Liver (tissue), 9 donors: ENCODE results near the gene PLEKHF1. TPM values are rescaled to one million over a fixed set of nuclear protein-coding genes. Genes with fewer than 3 reads are reported as not detected.

Experiments used
- DNase-seq: peaks from one replicate; pipeline ENCODE4 v3.0.0-alpha.2; 2017; ENCODE audit warnings: low spot score
- H3K27ac ChIP-seq, 2 donors: one replicate each; pipeline ENCODE4 v1.7.0; 2013; ENCODE audit warnings: inconsistent platforms in 2 of 2, low read length in 2 of 2, control low read depth in 1 of 2, low read depth in 1 of 2, mild to moderate bottlenecking in 1 of 2
- H3K27me3 ChIP-seq, 4 donors: one replicate each; pipeline versions ENCODE4 v1.6.1 to v1.7.0; 2013; ENCODE audit warnings: low read length in 3 of 4, inconsistent platforms in 1 of 4, mild to moderate bottlenecking in 1 of 4, moderate library complexity in 1 of 4; ENCODE audit not compliant: control insufficient read depth in 4 of 4, insufficient read depth in 4 of 4
- H3K36me3 ChIP-seq, 4 donors: one replicate each; pipeline versions ENCODE4 v1.6.1 to v1.7.0; 2013; ENCODE audit warnings: low read length in 3 of 4, mild to moderate bottlenecking in 3 of 4, low read depth in 1 of 4, moderate library complexity in 1 of 4; ENCODE audit not compliant: control insufficient read depth in 4 of 4, insufficient read depth in 3 of 4
- H3K4me1 ChIP-seq, 4 donors: one replicate each; pipeline versions ENCODE4 v1.6.1 to v1.7.0; 2013; ENCODE audit warnings: low read length in 3 of 4, mild to moderate bottlenecking in 3 of 4, moderate library complexity in 1 of 4; ENCODE audit not compliant: control insufficient read depth in 4 of 4, insufficient read depth in 4 of 4
- H3K4me3 ChIP-seq, 3 donors: one replicate each; pipeline versions ENCODE4 v1.6.1 to v1.7.0; 2013; ENCODE audit warnings: low read length in 3 of 3, control low read depth in 1 of 3, low read depth in 1 of 3, mild to moderate bottlenecking in 1 of 3
- H3K9ac ChIP-seq, 2 donors: one replicate each; pipeline ENCODE4 v1.7.0; 2013; ENCODE audit warnings: low read length in 2 of 2, mild to moderate bottlenecking in 2 of 2, moderate library complexity in 2 of 2, control low read depth in 1 of 2, low read depth in 1 of 2
- H3K9me3 ChIP-seq, 4 donors: one replicate each; pipeline versions ENCODE4 v1.6.1 to v1.7.0; 2013; ENCODE audit warnings: low read length in 3 of 4; ENCODE audit not compliant: control insufficient read depth in 4 of 4
- EGR1 ChIP-seq, 2 donors: IDR thresholded peaks; 2 replicates each; pipeline ENCODE4 v1.6.1; 2016 to 2018; ENCODE audit warnings: antibody characterized with exemption in 2 of 2, low read depth in 2 of 2
- FOXA1 ChIP-seq: IDR thresholded peaks from 2 replicates; pipeline ENCODE4 v1.6.1; 2016; ENCODE audit warnings: antibody characterized with exemption
- FOXA2 ChIP-seq: IDR thresholded peaks from 2 replicates; pipeline ENCODE4 v1.6.1; 2016; ENCODE audit warnings: antibody characterized with exemption
- GABPA ChIP-seq, 2 donors: IDR thresholded peaks in 1 of 2; conservative IDR thresholded peaks in 1 of 2; 2 replicates each; pipeline ENCODE4 v1.6.1; 2016; ENCODE audit warnings: antibody characterized with exemption in 2 of 2, mild to moderate bottlenecking in 1 of 2, moderate library complexity in 1 of 2
- HNF4A ChIP-seq, 2 donors: conservative IDR thresholded peaks; 2 replicates each; pipeline ENCODE4 v1.6.1; 2016; ENCODE audit warnings: antibody characterized with exemption in 2 of 2, mild to moderate bottlenecking in 2 of 2
- HNF4G ChIP-seq: IDR thresholded peaks from 2 replicates; pipeline ENCODE4 v1.6.1; 2016; ENCODE audit warnings: antibody characterized with exemption
- JUND ChIP-seq, 2 donors: IDR thresholded peaks; 2 replicates each; pipeline ENCODE4 v1.6.1; 2016; ENCODE audit warnings: antibody characterized with exemption in 2 of 2
- MAX ChIP-seq: IDR thresholded peaks from 2 replicates; pipeline ENCODE4 v1.6.1; 2016; ENCODE audit warnings: antibody characterized with exemption
- NR2F2 ChIP-seq: IDR thresholded peaks from 2 replicates; pipeline ENCODE4 v1.6.1; 2016; ENCODE audit warnings: antibody characterized with exemption
- RAD21 ChIP-seq, 2 donors: IDR thresholded peaks; 2 replicates each; pipeline ENCODE4 v1.6.1; 2016; ENCODE audit warnings: antibody characterized with exemption in 2 of 2, mild to moderate bottlenecking in 2 of 2
- RXRA ChIP-seq, 2 donors: IDR thresholded peaks; 2 replicates each; pipeline ENCODE4 v1.6.1; 2017 to 2018; ENCODE audit warnings: antibody characterized with exemption in 2 of 2, mild to moderate bottlenecking in 1 of 2
- SP1 ChIP-seq: IDR thresholded peaks from 2 replicates; pipeline ENCODE4 v1.6.1; 2018; ENCODE audit warnings: antibody characterized with exemption, mild to moderate bottlenecking
- TAF1 ChIP-seq: conservative IDR thresholded peaks from 2 replicates; pipeline ENCODE4 v1.6.1; 2016; ENCODE audit warnings: antibody characterized with exemption, mild to moderate bottlenecking
- YY1 ChIP-seq: IDR thresholded peaks from 2 replicates; pipeline ENCODE4 v1.6.1; 2016; ENCODE audit warnings: antibody characterized with exemption, mild to moderate bottlenecking
- WGBS: extraction: QIAGEN DNeasy Blood & Tissue Kit; methylation state at CpG from one replicate; pipeline ENCODE4 v1.1.7; 2013; 5-methylcytosine and 5-hydroxymethylcytosine counted together
- polyA plus RNA-seq, 2 donors: library from polyadenylated mRNA; stranded (reverse) in 1 of 2; unstranded in 1 of 2; fragments of 200-250 nt in 1 of 2; fragments of >200 nt in 1 of 2; fragmentation: Nextera tagmentation in 1 of 2; extraction: Ambion mirVana in 1 of 2; gene quantifications; one replicate each; pipeline versions ENCODE4 v1.2.1 to v1.2.3, GENCODE V29; 2013 to 2015
- total RNA-seq, 2 donors: library from RNA; depleted of rRNA; stranded (reverse); fragments of >200 nt; gene quantifications; one replicate each; pipeline ENCODE4 v1.2.3, GENCODE V29; 2014
- TF ChIP-seq, protein P1 (sequence below): fragments of 150-350 bp; IDR thresholded peaks from 2 replicates; pipeline ENCODE4 v1.5.1; 2017; ENCODE audit warnings: improper control_type of control experiment, low read depth, low read length; ENCODE audit not compliant: missing input control
- TF ChIP-seq, protein P2 (sequence below): IDR thresholded peaks from 2 replicates; pipeline ENCODE4 v1.6.1; 2016; ENCODE audit warnings: antibody characterized with exemption
- donor health status: healthy.
- donor health status: healthy.
- donor health status: healthy.
- donor health status: healthy.
- donor health status: healthy.

Gene PLEKHF1
- total and polyA plus RNA-seq, 4 donors = 2.9 to 15.1 (median 8.9) TPM

DNA sequence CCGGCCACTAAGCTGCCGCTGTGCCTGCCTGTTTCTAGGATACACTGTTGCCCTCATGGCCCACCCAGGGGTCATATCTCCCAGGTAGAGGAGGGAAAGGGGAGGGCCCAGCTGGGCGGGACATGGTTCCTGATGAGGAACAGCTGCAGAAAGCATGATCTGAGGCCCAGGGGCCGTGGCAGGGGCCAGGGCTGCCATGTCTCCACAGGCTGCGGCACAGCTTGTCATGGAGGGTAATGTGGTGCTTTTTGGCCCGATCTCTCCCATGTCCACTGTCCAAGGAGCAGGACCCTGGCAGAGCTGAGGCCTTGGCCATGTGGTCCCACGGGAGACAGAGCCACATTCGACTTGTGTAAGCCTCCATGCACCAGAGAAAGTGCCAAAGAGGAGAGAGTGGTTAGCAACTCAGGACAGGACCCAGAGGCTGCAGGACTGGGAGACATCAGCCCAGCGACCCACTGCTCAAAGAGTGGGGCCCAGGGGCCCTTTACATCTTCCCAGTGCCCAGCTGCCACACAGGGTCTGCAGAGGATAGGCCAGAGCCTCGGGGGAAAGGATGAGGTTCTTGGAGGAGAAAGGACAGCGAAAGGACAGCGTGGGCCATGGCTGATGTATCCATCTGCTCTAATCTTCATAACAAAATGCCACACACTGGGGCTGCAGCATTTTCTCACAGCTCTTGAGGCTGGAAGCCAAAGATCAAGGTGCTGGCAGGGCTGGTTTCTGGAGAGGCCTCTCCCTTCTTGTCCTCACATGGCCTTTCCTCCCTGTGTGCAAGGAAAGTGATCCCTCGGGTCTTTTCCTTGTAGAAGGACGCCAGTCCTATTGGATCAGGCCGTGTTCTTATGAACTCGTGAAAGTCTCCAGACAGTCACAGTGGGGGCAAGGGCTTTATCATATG, 47.6 kb upstream of the PLEKHF1 start:
- no peak for DNase-seq
- 92% methylated on average over 16 of the region's 16 CpGs for WGBS
- peaks cover 6 to 19% (median 15%) of the 10 kb centered on the region in 4 donors for H3K4me1 ChIP-seq
- H3K27ac ChIP-seq = no peak overlapping the region
- TF ChIP-seq YY1 = no peak
- TF ChIP-seq SP1 = no peak
- no peak for TF ChIP-seq FOXA1
- TF ChIP-seq HNF4G = no peak
- no peak for TF ChIP-seq TAF1
- TF ChIP-seq, protein P1, sequence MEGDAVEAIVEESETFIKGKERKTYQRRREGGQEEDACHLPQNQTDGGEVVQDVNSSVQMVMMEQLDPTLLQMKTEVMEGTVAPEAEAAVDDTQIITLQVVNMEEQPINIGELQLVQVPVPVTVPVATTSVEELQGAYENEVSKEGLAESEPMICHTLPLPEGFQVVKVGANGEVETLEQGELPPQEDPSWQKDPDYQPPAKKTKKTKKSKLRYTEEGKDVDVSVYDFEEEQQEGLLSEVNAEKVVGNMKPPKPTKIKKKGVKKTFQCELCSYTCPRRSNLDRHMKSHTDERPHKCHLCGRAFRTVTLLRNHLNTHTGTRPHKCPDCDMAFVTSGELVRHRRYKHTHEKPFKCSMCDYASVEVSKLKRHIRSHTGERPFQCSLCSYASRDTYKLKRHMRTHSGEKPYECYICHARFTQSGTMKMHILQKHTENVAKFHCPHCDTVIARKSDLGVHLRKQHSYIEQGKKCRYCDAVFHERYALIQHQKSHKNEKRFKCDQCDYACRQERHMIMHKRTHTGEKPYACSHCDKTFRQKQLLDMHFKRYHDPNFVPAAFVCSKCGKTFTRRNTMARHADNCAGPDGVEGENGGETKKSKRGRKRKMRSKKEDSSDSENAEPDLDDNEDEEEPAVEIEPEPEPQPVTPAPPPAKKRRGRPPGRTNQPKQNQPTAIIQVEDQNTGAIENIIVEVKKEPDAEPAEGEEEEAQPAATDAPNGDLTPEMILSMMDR = no peak
- no peak for TF ChIP-seq GABPA (IDR thresholded peaks at IDR 0.05 in 1 of 2, conservative IDR thresholded peaks at IDR 0.05 in 1 of 2)
- TF ChIP-seq EGR1 (IDR thresholded peaks at IDR 0.05; ENCODE audit: low read depth in 2 of 2) = no peak
- TF ChIP-seq HNF4A (conservative IDR thresholded peaks at IDR 0.05) = no peak
- H3K36me3 ChIP-seq = peaks cover 5 to 21% (median 10%) of the 10 kb centered on the region in 4 donors
- H3K4me3 ChIP-seq = no peak overlapping the region
- H3K9me3 ChIP-seq = no peaks in the 10 kb centered on the region
- no peaks in the 10 kb centered on the region for H3K27me3 ChIP-seq
- H3K9ac ChIP-seq = no peak overlapping the region

DNA sequence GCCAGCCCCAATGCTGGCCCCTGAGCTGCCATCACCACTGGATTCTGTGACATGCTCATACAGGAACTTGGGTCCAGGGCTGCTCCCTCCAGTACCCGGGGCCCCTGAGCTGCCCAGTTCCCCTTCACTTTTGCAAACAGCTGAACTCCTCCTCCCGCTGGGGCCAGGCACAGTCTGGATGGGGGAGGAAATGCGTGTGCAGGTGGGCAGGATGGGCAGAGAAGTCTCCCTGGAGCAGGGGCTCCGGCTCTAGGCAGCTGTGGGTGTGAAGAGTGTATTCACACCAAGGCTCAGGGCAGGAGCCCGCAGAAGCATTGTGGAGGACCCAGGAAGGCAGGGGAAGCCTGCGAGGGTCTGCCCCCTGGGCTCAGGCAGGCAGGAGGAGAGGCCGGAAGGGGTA, 46.8 kb upstream of the PLEKHF1 start:
- no peaks in the 10 kb centered on the region for H3K9me3 ChIP-seq
- no peak for DNase-seq
- peaks cover 5 to 15% (median 8%) of the 10 kb centered on the region in 4 donors for H3K36me3 ChIP-seq
- WGBS = 87% methylated on average over 7 of the region's 7 CpGs
- H3K27me3 ChIP-seq = no peaks in the 10 kb centered on the region
- H3K27ac ChIP-seq = no peak overlapping the region
- H3K4me1 ChIP-seq = peaks cover 6 to 18% (median 13%) of the 10 kb centered on the region in 4 donors
- TF ChIP-seq TAF1 (no peak), SP1 (no peak)
- no peak overlapping the region for H3K4me3 ChIP-seq
- H3K9ac ChIP-seq = no peak overlapping the region

- Histone ChIP-seq H3K9me3 (no peaks in the 10 kb centered on the region), H3K27ac (no peak overlapping the region), H3K4me3 (no peak overlapping the region), H3K36me3 (peaks cover 4 to 11% (median 8%) of the 10 kb centered on the region in 4 donors), H3K27me3 (no peaks in the 10 kb centered on the region), H3K4me1 (peaks cover 5 to 17% (median 10%) of the 10 kb centered on the region in 4 donors), H3K9ac (no peak overlapping the region)
- TF ChIP-seq, protein P2, sequence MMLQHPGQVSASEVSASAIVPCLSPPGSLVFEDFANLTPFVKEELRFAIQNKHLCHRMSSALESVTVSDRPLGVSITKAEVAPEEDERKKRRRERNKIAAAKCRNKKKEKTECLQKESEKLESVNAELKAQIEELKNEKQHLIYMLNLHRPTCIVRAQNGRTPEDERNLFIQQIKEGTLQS = no peak
- TF ChIP-seq HNF4A (conservative IDR thresholded peaks at IDR 0.05) = peak; percentile 7 to 14
- 61% methylated on average over 7 of the region's 7 CpGs for WGBS
- no peak for DNase-seq
Observed at GRCh38 chr19:29618871-29619270, 46.4 kb upstream of the PLEKHF1 start.

DNA sequence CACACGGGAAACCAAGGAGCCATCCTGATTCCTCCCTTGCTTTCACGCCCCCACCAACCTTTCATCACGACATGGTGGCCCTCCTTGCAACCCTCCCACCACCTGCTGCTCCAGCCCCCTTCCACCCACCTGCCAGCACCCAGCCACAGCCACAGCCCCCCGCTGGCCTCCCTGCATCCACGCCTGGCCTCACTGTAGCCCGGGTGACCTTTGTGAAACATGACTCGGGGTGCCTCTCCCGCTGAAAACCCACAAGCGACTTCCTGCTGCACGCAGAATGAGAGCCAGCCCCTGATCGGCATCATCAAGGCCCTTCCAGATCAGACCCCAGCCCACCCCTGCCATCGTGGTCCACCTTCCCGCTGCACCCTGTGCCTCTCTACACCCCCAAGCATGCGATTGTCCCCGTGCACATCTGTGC, 44.3 kb upstream of the PLEKHF1 start:
- peaks cover 0 to 6% (median 4%) of the 10 kb centered on the region in 4 donors for H3K36me3 ChIP-seq
- no peak for DNase-seq
- no peaks in the 10 kb centered on the region for H3K27me3 ChIP-seq
- H3K27ac ChIP-seq = no peak overlapping the region
- no peaks in the 10 kb centered on the region for H3K4me1 ChIP-seq
- H3K4me3 ChIP-seq = no peak overlapping the region
- no peak overlapping the region for H3K9ac ChIP-seq
- WGBS = 72% methylated on average over 15 of the region's 15 CpGs
- no peaks in the 10 kb centered on the region for H3K9me3 ChIP-seq
- TF ChIP-seq, protein P2 = no peak
- TF ChIP-seq NR2F2 (no peak), HNF4A (conservative IDR thresholded peaks at IDR 0.05) (no peak), FOXA2 (no peak), SP1 (no peak), JUND (IDR thresholded peaks at IDR 0.05) (no peak), TAF1 (no peak), RAD21 (IDR thresholded peaks at IDR 0.05) (no peak), RXRA (IDR thresholded peaks at IDR 0.05) (no peak), MAX (no peak)
- TF ChIP-seq, protein P1 = no peak
